HTERT RPE-1 (cell line): ENCODE data around the gene ERBIN.

ENCODE experiments used
- in situ Hi-C: fragments of 300-500 bp; cut with MboI; formaldehyde crosslinking; loops from 4 replicates; pipeline ENCODE4 v1.14.3; 2020; ENCODE audit warnings: low sequenced_read_pairs

ERBIN gene

GRCh38 chr5:66113160-66113559 lies 186.8 kb downstream of the ERBIN start:
- in situ Hi-C loops, result no loop called here

GRCh38 chr5:66118304-66118703 lies 191.9 kb downstream of the ERBIN start:
- in situ Hi-C loops, result no loop called here

- in situ Hi-C loops, result no loop called here
Observed at GRCh38 chr5:66122379-66123034, 196.1 kb downstream of the ERBIN start.

GRCh38 chr5:66129144-66129543 lies 202.8 kb downstream of the ERBIN start:
- in situ Hi-C loops, result no loop called here

GRCh38 chr5:66130493-66130892 lies 204.1 kb downstream of the ERBIN start:
- in situ Hi-C loops, result no loop called here
